GM18867 (cell line): ENCODE data around the gene ZDHHC22.

ENCODE experiments used
- ATAC-seq: cut with Tn5 transposase; IDR thresholded peaks from one replicate; pipeline ENCODE4 v1.9.1; 2021; ENCODE audit warnings: mild to moderate bottlenecking, moderate library complexity; ENCODE audit not compliant: unreplicated experiment

Gene ZDHHC22

DNA sequence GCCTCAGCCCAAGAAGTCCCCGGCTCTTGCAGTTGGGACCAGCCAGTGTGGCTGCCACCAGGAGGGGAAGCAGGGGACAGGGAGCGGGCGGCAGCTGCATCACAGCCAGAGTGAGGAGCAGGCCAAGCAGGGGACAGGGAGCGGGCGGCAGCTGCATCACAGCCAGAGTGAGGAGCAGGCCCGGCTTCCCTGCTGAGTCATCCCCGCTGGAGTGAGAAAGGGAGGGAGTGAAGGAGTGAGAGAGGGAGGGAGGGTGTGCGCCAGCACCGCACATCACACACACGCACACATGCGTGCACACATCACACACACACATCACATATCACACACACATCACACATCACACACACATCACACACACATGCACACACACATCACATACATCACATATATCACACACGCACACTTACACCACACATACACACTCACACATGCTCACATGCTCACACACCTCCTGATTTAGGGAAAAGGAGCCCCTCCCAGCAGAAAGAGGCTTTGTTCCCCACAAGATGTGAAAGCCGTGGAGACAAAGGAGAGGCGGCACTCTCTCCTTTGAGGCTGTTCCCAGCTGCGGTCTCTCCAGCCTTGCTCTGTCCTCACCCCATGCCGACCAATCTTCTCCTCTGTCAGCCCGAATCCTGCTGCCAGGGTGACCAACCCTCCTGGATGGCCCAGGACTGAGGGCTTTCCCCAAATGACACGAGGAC is 16.7 kb upstream of the ZDHHC22 start:
- no peak for ATAC-seq

DNA sequence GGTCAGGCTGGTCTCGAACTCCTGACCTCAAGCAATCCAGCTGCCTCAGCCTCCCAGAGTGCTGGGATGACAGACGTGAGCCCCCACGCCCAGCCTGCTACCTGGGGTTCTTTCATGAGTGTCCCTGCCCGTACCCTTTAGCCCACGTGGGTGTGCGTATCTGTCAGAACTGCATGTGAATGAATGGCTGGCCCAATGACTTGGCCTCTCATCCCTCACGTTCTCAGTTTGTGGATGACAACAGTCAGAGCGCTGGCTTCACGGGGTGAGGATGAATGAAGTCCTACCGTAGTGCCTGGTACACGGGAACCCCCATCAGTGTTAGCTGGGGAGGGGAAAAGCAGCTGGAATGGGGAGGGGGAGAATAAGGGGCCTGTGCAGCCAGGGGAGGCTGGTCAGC is 16.1 kb upstream of the ZDHHC22 start:
- ATAC-seq: no peak

DNA sequence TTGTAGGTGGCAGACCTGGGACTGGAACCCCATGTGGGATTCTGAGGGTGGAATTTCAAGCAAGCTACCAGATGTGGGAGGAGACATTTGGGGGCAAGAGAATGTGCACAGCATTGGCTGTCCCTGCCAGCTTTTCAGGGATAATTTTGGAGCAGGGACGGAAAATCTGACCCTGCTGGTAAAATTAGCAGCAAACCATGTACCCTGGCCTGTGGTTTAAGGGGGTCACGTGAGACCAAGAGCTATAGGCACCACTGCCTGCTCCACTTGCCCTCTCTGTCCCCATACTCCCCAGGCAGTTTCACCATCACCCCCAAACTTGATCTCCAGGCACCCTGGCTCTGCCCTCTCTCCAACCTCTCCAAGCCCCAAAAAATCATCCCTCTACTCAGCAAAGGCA is 13.5 kb upstream of the ZDHHC22 start:
- no peak for ATAC-seq

DNA sequence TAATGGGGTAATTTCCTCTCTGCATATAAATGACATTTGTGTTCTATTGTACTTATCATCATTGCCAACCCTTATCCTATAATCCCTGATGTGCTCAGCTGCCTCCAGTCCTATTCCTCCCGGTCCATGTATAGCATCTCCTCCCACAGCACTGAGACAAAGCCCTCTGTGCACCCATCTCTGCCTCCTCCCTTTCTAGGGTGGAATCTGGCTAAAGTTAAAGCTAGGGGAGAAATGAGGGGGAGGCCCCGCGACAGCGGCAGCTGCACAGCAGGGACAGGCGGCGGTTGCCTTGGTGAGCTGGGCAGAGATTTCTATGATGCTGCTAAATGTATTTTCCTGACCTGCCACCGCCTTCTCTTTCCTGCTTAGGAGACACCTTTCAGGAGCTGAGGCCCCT is 12.8 kb upstream of the ZDHHC22 start:
- ATAC-seq: no peak

DNA sequence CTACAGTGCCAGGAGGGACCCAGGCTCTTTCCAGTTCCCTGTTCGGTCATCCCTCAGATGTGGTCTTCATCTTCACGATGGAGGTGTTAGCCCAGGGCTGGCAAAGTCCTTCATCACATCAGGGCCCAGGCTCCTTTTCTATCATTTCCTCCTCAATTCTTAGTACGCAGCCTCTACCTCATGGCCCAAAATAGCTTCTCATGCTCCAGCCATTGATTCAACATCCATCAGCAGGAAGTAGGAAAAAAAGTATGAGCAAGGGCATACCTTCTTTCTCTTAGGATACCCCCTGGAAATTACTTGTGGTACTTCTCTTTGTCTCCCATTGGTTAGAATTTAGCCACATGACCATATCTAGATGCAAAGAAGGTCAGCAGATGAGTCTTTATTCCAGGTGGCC is 12.2 kb upstream of the ZDHHC22 start:
- ATAC-seq: no peak

DNA sequence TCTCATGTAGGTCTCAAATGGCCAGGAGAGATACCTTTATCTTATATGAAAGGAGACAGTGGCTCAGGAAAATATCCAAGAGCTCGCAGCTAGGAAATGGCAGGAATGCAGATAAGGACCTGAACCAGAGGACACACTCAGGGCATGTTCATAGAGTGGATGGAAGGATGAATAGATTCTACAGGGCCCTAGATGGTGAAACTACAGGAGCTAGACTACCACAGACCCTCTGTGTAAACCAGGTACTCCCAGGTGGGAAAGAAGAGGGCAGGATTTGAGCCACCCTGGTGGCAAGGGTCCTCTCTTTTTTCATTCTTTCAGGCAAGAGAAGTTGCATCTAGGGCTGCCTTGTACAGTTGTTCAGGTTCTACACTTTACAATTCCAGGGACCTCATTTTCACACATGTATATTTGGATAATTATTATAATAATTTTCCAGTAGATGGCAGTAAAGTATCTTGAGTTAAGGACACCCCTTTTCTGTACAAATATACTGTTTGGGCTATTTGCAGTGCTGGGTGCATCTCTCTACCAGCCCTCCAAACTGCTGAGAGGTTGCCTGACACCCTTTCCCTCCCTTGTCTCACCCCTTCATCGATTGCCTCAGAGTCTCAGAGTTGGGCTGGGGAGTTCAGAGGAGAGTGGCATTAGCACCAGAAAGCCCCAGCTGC is 10.5 kb upstream of the ZDHHC22 start:
- no peak for ATAC-seq

DNA sequence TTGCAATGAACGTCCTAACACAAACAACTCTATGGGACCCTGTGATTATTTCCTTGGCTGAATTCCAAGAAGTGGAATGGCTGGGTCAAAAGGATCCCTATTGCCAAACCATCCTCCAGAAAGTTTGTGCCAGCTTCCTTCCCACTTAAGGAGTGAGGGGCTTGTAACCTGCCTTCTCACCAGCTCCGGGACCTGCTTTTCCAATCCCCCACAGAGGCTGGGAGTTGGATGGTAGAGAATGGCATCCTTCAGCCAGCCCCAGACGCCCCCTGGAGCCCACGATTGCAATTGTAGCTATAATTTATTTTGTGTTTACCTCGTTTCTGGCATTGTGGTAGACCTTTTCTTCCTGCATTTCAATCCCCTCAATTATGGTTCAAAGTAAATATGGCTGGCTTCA is 9.7 kb upstream of the ZDHHC22 start:
- ATAC-seq: no peak

DNA sequence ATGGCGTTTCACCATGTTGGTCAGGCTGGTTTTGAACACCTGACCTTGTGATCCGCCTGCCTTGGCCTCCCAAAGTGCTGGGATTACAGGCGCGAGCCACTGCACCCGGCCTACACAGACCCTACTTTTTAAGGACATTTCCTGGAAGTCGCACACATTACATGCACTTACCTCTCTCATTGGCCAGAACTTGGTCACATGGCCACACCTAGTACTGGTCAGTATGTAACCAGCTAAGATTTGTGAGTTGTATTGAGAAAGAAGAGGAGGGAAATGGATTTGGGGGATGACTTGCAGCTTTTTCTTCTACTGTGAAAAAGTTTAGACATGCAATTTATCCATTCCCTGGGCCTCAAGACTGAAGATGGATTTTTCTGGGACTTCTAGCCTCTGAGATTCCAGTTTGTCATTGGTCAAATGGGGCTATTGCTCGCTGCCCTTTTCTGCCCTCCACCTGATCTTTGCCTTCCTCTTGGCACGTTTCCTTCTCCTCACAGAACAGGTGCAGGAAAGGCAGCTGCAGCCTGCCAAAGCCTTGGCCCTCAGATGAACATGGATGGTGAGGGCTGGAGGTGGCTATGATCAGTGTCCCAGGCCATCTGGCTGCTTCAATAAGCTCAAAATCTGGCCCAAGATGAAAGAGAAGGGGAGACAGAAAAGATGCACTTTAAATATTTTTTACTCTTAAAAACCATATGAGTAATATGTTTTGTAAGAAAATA is 7.1 kb upstream of the ZDHHC22 start:
- ATAC-seq: no peak

DNA sequence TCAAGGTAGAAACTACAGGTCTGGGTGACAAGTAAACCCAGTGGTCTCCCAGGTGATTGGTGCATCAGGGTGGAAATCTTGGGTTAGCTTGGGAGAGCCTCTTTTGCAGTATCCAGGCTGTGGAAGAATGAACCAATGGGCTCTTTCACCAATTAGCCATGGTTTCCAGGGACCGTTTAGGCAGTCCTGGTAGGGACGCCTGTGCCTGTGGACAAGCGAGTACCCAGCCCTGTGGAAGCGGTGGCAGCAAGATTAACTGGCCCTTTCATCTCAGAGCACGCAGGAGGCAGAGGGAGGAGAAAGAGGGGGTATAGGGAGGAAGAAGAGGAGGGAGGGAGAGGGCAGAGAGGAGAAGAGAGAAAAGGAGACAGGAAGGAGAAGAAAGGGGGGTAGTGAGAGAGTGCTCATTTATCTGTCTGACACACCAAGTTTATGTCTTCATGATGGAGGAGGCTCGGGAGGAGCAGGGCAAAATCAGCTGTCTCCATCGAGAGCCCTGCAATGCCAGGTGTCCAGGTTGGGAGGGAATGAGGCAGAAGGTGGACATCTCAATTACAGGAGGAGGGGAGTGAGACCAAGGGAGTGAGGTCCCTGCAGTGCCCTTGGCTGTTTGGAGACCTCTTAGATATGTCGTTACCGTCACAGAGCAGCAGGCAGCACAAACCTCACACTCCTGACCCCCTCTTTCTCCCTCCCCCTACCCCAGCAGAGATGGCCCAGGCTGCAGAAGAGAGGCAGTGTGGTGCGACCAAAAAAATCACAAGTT is 4.6 kb upstream of the ZDHHC22 start:
- ATAC-seq: no peak

DNA sequence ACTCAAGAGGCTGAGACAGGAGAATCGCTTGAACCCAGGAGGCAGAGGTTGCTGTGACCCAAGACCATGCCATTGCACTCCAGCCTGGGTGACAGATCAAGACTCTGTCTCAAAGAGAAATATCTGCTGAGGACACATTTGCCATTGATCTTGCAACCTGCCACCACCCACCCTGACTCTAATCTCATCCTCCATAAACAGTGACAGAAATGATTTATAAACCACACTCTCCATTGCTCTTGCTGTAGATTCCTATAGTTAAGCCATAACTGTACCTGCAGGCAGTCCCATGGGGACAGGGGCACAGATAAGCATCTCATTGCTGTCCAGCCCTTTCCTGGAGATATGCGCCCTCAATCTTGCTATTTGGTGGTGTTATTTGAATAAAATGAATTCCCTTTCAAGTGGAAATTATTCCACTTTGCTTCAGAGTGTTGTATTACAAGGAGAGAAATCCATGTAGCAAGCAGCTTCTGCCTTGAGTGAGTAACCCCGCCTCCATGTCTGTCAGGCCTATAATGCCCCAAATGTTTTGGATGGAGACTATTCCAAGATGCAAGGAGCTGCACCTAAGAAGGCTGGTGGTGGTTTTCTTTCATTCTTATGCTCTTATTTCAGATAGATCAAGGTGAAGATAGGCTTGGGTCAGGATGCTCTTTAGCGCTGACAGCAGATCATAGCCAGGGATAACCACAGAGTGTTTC is 3.0 kb upstream of the ZDHHC22 start:
- no peak for ATAC-seq

DNA sequence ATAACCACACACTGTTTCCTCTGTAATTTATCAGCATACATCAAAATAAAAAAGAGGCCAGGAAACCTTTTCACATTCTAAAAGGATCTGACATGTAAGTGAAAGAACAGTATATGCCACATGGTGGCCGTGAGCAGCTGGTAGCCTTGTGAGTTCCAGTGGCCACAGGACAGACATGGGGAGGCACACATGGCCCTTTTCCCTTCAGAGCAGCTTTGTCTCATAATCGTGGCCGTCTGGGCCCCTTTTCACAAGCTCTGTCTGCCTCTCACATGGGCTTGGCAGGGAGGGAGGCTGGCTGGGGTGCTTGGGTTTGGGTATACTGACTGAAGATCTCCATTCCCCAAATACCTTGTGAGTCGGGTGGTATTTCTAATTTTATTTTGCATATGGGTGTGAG is 1.5 kb upstream of the ZDHHC22 start:
- ATAC-seq: no peak

DNA sequence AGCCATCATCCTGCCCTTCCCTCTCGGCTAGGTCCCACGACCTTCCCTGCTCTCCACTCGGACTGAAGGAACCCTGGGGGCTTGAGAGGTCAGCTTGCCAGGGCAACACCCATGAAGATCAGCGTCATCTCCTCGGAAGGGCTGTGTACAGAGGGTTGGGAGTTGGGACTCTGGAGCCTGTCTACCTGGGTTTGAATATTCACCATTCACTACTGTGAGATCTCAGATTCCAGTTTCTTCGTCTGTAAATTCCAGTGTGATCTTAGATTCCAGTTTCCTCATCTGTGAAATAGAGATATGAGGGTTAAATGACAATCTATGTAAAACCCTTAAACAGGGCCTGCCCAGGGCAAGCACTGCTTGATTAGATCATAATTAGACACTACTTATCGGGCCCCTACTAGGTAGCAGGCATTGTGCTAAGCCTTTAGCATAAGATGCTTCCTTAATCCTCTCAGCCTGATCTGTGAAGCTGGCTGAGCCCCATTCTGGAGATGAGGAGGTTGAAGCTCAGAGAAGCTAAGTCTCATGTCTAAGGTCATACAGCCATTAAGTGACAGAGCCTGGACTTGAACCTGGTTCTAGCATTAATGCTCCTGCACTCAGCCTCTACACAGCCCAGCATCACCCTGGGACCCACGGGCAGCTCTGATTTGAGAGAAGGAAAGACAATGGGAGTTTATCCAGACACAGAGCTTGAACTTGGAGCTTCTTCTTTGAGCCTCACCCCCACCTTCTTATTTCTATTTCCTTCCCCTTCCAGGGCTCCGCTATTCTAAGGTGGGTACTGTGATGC is 612 bp upstream of the ZDHHC22 start:
- ATAC-seq: no peak

DNA sequence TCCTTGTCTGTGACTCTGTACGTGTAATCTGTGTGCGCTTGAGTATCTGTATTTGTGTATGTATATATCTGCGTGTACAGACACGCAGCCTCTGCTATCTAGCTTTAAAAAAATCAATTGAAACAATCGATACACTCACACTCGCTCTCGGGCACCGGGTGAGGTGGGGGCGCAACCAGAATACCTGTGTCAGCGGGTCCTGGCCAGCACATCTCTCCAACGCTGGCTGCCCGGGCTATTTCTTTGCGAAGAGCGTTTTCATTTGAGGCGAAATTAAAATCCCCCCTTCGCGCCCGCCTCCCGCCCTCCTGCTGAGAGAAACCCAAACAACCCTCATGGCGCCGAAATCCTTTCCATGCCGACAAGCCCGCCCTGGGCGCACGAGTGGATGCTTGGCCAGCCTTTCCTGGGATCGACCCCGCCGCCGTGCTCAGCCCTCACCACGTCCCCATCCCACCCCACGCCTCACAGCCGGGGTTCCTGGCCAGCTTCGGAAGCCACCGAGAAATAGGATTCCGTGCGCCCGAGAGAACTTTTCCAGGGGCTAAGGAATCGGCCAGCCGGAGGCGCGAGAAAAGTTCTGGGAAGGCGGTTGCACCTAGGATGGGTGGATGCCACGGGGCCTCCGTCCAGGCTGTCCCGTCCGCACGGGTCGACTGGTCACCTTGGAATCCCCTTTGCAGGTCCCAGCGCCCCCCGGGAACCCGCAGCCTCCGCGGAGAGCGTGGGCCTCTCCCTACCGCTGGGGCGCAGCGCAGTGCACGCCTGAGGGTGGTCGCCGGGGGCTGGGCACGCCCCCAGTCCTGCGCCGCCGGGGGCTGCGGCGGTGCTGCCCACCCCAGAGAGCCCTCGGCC is 1.0 kb downstream of the ZDHHC22 start:
- no peak for ATAC-seq

DNA sequence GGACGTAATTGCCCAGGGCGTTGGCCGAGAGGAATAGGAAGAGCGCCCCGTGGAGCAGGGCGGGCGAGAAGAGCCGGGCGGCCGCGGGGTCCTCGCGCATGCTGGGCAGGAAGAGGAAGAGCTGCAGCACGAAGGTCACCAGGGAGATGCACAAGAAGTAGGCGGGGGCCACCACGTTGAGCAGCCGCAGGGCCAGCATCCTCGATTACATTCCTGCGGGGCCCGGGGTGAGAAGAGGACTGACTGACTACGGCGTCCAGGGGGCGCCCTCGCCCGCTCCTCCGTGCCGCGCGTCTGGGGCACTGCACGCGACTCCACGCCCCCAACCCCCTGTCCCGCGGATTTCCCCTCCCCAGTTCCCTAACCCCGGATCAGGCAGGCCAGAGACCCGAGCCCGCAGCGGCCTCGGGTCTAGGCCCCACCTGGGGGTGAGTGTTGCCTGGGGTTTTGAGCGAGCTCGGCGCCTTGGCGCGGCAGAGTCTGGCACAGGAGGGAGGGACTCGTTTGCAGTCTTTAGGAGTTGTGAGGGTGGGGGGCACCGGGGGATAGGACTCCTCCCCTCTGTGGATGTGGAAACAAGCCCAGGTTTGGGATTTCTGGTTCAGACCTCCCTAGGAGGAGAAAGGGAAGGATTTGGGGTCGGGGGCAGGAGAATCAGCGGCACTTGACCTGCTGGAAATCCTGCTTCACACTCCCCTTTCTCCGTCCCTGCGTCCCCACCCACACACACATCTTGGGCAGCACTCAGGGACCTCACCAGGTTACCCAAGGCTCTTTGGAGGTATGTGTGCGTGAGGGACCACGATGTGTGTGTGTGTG is 1.8 kb downstream of the ZDHHC22 start:
- ATAC-seq: no peak

DNA sequence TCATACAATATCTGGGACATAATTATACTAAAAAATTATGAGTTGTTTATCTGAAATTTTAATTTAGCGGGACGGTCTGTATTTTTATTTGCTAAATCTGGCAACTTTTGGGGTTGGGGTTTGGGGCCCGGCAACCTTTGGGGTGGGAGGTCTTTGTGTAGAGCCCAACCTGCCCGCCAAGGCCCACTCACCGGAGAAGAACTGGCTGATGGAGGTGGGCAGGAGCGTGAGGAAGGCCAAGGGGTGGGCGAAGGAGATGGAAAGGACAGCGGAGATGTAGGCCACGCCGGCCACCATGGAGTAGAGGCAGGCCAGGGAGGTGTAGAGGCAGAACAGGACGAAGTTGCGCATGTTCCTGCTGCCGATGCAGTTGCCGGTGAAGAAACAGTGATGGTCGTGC is 2.6 kb downstream of the ZDHHC22 start:
- ATAC-seq: no peak

DNA sequence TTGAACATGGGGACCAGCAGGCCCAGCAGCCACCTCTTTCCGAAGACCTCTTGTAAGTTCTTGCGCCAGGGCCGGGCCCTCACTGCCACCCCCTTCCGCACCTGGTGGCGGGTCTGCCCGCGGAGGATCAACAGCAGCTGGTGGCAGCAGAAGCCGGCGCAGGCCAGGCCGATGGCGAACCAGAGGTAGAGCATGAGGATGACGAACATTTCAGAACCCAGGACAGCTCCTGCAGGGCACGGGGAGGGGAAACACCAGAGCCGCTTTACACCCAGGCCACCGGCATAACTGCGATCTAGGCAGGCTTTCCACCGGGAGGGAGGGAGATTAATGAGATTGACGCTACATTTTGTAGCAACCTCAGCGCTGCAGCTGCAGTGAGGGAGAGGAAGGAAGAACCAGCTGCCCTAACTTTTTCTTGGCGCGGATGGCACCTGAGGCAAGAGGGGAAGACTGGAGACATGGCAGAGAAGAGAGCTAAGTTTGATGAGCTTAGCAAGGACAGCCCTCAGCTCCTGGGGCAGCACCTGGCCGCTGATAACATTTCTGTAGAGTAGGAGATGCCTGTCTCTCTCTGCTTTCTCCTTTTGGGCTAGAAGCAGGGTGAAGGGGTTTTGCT is 7.8 kb downstream of the ZDHHC22 start:
- peak; percentile 56 for ATAC-seq

DNA sequence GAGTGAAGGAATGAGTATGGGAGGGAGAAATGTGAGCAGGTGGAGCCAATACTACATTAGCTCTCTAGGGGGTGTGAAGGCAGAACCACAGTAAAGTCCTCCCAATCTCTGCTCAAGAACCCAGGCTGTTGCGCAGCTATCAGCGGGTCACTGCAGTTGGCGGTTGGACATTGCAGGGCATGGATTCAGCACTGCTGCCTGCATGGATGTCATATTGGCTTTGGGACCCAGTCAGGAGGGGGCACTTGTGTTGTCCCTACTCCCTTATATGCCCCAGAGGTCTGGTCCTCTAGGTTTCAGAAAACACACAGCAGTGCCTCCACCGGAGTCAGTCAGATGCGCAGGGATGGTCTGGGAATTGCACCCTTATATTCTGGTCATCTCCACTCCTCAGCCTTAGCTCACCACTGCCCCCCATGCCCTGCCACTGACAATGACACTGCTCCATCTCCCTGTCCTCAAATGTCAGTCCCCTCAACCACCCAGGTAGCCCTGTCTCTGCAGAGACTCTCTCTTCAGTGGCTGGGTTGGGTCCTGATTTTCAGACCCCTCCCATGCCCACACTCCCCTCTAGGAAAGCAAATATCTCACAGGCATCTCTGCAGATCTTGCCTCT is 9.6 kb downstream of the ZDHHC22 start:
- no peak for ATAC-seq
